ENCODE data around the gene YDJC. TPM values are rescaled to one million over a fixed set of nuclear protein-coding genes. Genes with fewer than 3 reads are reported as not detected.

YDJC gene
- total and polyA plus RNA-seq, 2 of the 13 experiments (the other 11 are each of a cell fraction or from before 2014, with no cell fraction given) = 15.3 to 32.0 TPM

DNA sequence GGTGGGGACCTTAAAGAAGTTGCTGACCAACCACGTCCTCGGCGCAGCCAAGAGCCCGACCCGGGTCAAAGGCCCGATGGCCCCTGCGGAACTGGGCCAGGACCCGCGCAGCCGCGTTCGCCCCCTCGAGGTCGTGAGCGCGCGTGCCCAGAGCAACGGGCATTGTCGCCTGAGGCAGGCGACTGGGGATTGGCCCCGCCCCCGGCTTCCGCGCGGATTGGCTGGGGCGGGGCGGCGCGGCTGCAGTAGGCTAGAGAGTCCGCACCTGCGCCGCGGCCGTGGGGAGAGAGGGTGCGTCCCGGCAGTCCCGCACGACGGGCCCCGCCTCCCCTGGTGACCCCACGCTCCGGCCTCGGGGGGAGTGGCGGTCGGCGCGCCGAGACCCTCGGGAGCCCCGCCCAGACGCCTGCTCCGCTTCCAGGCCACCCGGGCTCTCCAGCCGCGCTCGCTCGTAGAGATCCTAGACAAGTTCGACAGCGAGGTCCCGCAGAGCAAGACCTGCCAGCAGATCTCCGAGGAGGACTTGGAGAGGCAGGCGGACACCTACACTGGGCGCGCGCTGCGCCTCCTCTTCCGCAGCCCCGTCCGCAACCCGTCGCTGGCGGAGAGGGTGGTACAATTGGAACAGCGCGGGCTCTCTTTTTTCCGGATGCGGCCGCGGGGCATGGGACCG is 27.7 kb upstream of the YDJC start (continued):
- TF ChIP-seq ZIK1 (CRISPR knock-in tag; IDR thresholded peaks at IDR 0.05; ENCODE audit: borderline replicate concordance, low read depth) = peak; percentile 55; the same call in 1 of the 2 replicates
- peak; percentile 39; the same call in 1 of the 2 replicates for TF ChIP-seq ZNF891 (CRISPR knock-in tag; IDR thresholded peaks at IDR 0.05)
- TF ChIP-seq, protein P1, sequence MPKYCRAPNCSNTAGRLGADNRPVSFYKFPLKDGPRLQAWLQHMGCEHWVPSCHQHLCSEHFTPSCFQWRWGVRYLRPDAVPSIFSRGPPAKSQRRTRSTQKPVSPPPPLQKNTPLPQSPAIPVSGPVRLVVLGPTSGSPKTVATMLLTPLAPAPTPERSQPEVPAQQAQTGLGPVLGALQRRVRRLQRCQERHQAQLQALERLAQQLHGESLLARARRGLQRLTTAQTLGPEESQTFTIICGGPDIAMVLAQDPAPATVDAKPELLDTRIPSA (CRISPR knock-in tag; IDR thresholded peaks at IDR 0.05; ENCODE audit: borderline replicate concordance) = no peak
- 0 out of 2 replicates have a peak, but pooled peaks have one; percentile 34 for TF ChIP-seq ZNF430 (CRISPR knock-in tag; IDR thresholded peaks at IDR 0.05)
- TF ChIP-seq ZC3H4 (CRISPR knock-in tag; IDR thresholded peaks at IDR 0.05; ENCODE audit: borderline replicate concordance) = no peak
- TF ChIP-seq, protein P2, sequence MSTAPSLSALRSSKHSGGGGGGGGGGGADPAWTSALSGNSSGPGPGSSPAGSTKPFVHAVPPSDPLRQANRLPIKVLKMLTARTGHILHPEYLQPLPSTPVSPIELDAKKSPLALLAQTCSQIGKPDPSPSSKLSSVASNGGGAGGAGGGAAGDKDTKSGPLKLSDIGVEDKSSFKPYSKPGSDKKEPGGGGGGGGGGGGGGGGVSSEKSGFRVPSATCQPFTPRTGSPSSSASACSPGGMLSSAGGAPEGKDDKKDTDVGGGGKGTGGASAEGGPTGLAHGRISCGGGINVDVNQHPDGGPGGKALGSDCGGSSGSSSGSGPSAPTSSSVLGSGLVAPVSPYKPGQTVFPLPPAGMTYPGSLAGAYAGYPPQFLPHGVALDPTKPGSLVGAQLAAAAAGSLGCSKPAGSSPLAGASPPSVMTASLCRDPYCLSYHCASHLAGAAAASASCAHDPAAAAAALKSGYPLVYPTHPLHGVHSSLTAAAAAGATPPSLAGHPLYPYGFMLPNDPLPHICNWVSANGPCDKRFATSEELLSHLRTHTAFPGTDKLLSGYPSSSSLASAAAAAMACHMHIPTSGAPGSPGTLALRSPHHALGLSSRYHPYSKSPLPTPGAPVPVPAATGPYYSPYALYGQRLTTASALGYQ (CRISPR knock-in tag; IDR thresholded peaks at IDR 0.05) = no peak
- no peak for TF ChIP-seq MIER2 (CRISPR knock-in tag; IDR thresholded peaks at IDR 0.05)
- TF ChIP-seq, protein P3, sequence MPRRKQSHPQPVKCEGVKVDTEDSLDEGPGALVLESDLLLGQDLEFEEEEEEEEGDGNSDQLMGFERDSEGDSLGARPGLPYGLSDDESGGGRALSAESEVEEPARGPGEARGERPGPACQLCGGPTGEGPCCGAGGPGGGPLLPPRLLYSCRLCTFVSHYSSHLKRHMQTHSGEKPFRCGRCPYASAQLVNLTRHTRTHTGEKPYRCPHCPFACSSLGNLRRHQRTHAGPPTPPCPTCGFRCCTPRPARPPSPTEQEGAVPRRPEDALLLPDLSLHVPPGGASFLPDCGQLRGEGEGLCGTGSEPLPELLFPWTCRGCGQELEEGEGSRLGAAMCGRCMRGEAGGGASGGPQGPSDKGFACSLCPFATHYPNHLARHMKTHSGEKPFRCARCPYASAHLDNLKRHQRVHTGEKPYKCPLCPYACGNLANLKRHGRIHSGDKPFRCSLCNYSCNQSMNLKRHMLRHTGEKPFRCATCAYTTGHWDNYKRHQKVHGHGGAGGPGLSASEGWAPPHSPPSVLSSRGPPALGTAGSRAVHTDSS (CRISPR knock-in tag; conservative IDR thresholded peaks at IDR 0.05) = no peak
- TF ChIP-seq, protein P4, sequence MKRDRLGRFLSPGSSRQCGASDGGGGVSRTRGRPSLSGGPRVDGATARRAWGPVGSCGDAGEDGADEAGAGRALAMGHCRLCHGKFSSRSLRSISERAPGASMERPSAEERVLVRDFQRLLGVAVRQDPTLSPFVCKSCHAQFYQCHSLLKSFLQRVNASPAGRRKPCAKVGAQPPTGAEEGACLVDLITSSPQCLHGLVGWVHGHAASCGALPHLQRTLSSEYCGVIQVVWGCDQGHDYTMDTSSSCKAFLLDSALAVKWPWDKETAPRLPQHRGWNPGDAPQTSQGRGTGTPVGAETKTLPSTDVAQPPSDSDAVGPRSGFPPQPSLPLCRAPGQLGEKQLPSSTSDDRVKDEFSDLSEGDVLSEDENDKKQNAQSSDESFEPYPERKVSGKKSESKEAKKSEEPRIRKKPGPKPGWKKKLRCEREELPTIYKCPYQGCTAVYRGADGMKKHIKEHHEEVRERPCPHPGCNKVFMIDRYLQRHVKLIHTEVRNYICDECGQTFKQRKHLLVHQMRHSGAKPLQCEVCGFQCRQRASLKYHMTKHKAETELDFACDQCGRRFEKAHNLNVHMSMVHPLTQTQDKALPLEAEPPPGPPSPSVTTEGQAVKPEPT (CRISPR knock-in tag; IDR thresholded peaks at IDR 0.05; ENCODE audit: low read depth) = no peak
- TF ChIP-seq GLI4 (CRISPR knock-in tag; IDR thresholded peaks at IDR 0.05; ENCODE audit: borderline replicate concordance) = no peak
- TF ChIP-seq, protein P5, sequence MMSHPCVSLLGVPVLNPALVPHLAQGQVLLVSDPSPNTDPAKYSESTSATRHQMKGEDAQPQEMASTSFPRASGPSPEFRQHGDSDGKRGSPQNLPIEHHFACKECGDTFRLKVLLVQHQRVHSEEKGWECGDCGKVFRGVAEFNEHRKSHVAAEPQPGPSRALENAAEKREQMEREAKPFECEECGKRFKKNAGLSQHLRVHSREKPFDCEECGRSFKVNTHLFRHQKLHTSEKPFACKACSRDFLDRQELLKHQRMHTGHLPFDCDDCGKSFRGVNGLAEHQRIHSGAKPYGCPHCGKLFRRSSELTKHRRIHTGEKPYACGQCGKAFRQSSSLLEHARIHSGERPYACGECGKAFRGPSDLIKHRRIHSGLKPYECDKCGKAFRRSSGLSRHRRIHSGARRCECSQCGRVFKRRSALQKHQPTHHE (CRISPR knock-in tag; IDR thresholded peaks at IDR 0.05; ENCODE audit: borderline replicate concordance) = no peak
- TF ChIP-seq NR2C2 (CRISPR knock-in tag; IDR thresholded peaks at IDR 0.05; ENCODE audit: borderline replicate concordance) = peak; percentile 76; the same call in 1 of the 2 replicates
- no peak for TF ChIP-seq WIZ (CRISPR knock-in tag; IDR thresholded peaks at IDR 0.05)
- no peak for TF ChIP-seq ESRRA (CRISPR knock-in tag; IDR thresholded peaks at IDR 0.05; ENCODE audit: low read depth)
- no peak for TF ChIP-seq PHF5A (CRISPR knock-in tag; IDR thresholded peaks at IDR 0.05; ENCODE audit: low read depth, unreplicated experiment)
- peak; percentile 95 for TF ChIP-seq U2AF1 (optimal IDR thresholded peaks at IDR 0.05; ENCODE audit: low read depth, low read length)
- TF ChIP-seq, protein P6, sequence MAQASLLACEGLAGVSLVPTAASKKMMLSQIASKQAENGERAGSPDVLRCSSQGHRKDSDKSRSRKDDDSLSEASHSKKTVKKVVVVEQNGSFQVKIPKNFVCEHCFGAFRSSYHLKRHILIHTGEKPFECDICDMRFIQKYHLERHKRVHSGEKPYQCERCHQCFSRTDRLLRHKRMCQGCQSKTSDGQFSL (CRISPR knock-in tag; IDR thresholded peaks at IDR 0.05) = no peak
- TF ChIP-seq KDM5B (CRISPR knock-in tag; IDR thresholded peaks at IDR 0.05; ENCODE audit: borderline replicate concordance) = peak; percentile 35; the same call in 1 of the 2 replicates
- TF ChIP-seq, protein P7, sequence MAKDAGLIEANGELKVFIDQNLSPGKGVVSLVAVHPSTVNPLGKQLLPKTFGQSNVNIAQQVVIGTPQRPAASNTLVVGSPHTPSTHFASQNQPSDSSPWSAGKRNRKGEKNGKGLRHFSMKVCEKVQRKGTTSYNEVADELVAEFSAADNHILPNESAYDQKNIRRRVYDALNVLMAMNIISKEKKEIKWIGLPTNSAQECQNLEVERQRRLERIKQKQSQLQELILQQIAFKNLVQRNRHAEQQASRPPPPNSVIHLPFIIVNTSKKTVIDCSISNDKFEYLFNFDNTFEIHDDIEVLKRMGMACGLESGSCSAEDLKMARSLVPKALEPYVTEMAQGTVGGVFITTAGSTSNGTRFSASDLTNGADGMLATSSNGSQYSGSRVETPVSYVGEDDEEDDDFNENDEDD (CRISPR knock-in tag; IDR thresholded peaks at IDR 0.05; ENCODE audit: borderline replicate concordance) = peak; percentile 58; the same call in 1 of the 2 replicates
